OCI-LY1 (cell line): ENCODE results near the gene PRKG1.

Source experiments
- H2AFZ ChIP-seq: fragments of 200-600 bp; sonication (generic), shearing (Covaris generic); 2 replicates; pipeline ENCODE4 v1.6.0; 2014; ENCODE audit warnings: antibody characterized with exemption, mild to moderate bottlenecking, low read length
- H3F3A ChIP-seq: fragments of 200-600 bp; sonication (generic), shearing (Covaris generic); 2 replicates; pipeline ENCODE4 v1.6.0; 2014; ENCODE audit warnings: mild to moderate bottlenecking, antibody characterized with exemption, low read length, moderate library complexity; ENCODE audit not compliant: insufficient read depth
- H3K27ac ChIP-seq: fragments of 200-600 bp; sonication (generic); 2 replicates; pipeline ENCODE4 v1.5.1; 2014; ENCODE audit warnings: low read length, mixed run types, mild to moderate bottlenecking, low read depth; ENCODE audit not compliant: poor library complexity, severe bottlenecking
- H3K27me3 ChIP-seq: fragments of 200-600 bp; sonication (generic); 2 replicates; pipeline ENCODE4 v1.6.0; 2014; ENCODE audit warnings: antibody characterized with exemption, mild to moderate bottlenecking, low read length, moderate library complexity; ENCODE audit not compliant: insufficient read depth
- H3K36me3 ChIP-seq: fragments of 200-600 bp; sonication (generic); 2 replicates; pipeline ENCODE4 v1.6.1; 2014; ENCODE audit warnings: mild to moderate bottlenecking, antibody characterized with exemption, low read length, moderate library complexity, mixed read lengths; ENCODE audit not compliant: insufficient read depth
- H3K4me1 ChIP-seq: fragments of 200-600 bp; sonication (generic); 2 replicates; pipeline ENCODE4 v1.5.1; 2014; ENCODE audit warnings: mild to moderate bottlenecking, low read length, moderate library complexity; ENCODE audit not compliant: insufficient read depth, severe bottlenecking
- H3K4me2 ChIP-seq: fragments of 200-600 bp; sonication (generic), shearing (Covaris generic); 2 replicates; pipeline ENCODE4 v1.6.1; 2014; ENCODE audit warnings: low read length
- H3K4me3 ChIP-seq: fragments of 200-600 bp; sonication (generic); 2 replicates; pipeline ENCODE4 v1.5.1; 2014; ENCODE audit warnings: low read length, low read depth, mild to moderate bottlenecking, mixed read lengths; ENCODE audit not compliant: poor library complexity, severe bottlenecking
- H3K79me2 ChIP-seq: fragments of 200-600 bp; shearing (Covaris generic); 2 replicates; pipeline ENCODE4 v1.6.1; 2016; ENCODE audit warnings: mixed run types, low read length, mixed read lengths; ENCODE audit not compliant: insufficient read depth
- H3K9ac ChIP-seq: fragments of 200-600 bp; sonication (generic), shearing (Covaris generic); 2 replicates; pipeline ENCODE4 v1.6.1; 2014; ENCODE audit warnings: mild to moderate bottlenecking, low read length, mixed read lengths
- H3K9me2 ChIP-seq: fragments of 200-600 bp; sonication (generic), shearing (Covaris generic); 2 replicates; pipeline ENCODE4 v1.6.1; 2014; ENCODE audit warnings: low read depth, mild to moderate bottlenecking, low read length, mixed read lengths
- H3K9me3 ChIP-seq: fragments of 200-600 bp; shearing (Covaris generic); 2 replicates; pipeline ENCODE4 v1.6.1; 2014; ENCODE audit warnings: low read length, mixed read lengths
- H4K20me1 ChIP-seq: fragments of 200-600 bp; sonication (generic), shearing (Covaris generic); 2 replicates; pipeline ENCODE4 v1.6.0; 2016; ENCODE audit warnings: mild to moderate bottlenecking, low read length; ENCODE audit not compliant: insufficient read depth
- EZH2 ChIP-seq: fragments of 200-600 bp; sonication (generic), shearing (Covaris generic); IDR thresholded peaks from 2 replicates; pipeline ENCODE4 v1.8.0; 2017; ENCODE audit warnings: borderline replicate concordance, mixed run types, mild to moderate bottlenecking, antibody characterized with exemption, low read length, moderate library complexity, mixed read lengths
- TF ChIP-seq, protein P1 (sequence below): fragments of 200-600 bp; sonication (generic), shearing (Covaris generic); IDR thresholded peaks from 2 replicates; pipeline ENCODE4 v1.5.1; 2017; ENCODE audit warnings: mild to moderate bottlenecking, antibody characterized with exemption, low read length, moderate library complexity, mixed read lengths

The PRKG1 gene

DNA sequence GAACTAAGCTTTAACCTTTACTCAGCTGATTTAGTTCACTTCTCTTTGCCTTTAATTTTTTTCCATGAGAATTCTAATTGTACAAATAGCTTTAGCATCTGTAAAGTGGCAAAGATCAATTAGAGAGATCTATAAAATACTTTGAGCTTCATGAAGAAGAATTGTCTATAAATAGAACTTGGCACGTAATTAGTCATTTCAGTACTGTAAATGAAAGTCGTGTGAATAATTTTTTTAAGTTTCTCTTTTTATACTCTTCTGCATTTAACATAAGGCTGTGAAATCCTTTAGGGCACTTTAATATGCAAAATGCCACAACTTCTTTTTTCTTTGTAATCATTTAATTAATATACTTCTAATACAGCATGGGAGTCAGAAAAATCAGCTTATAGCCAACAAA lies 447.3 kb downstream of the PRKG1 start:
- Histone ChIP-seq H3K79me2 (no peaks in the 10 kb centered on the region), H3K9ac (no peak overlapping the region), H3K9me2 (no peaks in the 10 kb centered on the region), H3K4me1 (no peaks in the 10 kb centered on the region), H3K27ac (no peak overlapping the region), H3K4me2 (no peak overlapping the region), H3F3A (no peaks in the 10 kb centered on the region), H4K20me1 (no peaks in the 10 kb centered on the region), H3K9me3 (no peaks in the 10 kb centered on the region), H2AFZ (no peak overlapping the region), H3K4me3 (no peak overlapping the region), H3K36me3 (no peaks in the 10 kb centered on the region), H3K27me3 (no peaks in the 10 kb centered on the region)
- no peak for TF ChIP-seq EZH2
- TF ChIP-seq, protein P1, sequence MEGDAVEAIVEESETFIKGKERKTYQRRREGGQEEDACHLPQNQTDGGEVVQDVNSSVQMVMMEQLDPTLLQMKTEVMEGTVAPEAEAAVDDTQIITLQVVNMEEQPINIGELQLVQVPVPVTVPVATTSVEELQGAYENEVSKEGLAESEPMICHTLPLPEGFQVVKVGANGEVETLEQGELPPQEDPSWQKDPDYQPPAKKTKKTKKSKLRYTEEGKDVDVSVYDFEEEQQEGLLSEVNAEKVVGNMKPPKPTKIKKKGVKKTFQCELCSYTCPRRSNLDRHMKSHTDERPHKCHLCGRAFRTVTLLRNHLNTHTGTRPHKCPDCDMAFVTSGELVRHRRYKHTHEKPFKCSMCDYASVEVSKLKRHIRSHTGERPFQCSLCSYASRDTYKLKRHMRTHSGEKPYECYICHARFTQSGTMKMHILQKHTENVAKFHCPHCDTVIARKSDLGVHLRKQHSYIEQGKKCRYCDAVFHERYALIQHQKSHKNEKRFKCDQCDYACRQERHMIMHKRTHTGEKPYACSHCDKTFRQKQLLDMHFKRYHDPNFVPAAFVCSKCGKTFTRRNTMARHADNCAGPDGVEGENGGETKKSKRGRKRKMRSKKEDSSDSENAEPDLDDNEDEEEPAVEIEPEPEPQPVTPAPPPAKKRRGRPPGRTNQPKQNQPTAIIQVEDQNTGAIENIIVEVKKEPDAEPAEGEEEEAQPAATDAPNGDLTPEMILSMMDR, result no peak

- Histone ChIP-seq H3K9me3 (no peaks in the 10 kb centered on the region), H2AFZ (no peak overlapping the region), H3K36me3 (no peaks in the 10 kb centered on the region), H3F3A (no peaks in the 10 kb centered on the region), H3K27ac (no peak overlapping the region), H3K4me1 (no peaks in the 10 kb centered on the region), H3K9ac (no peak overlapping the region), H4K20me1 (no peaks in the 10 kb centered on the region), H3K4me3 (no peak overlapping the region), H3K9me2 (no peaks in the 10 kb centered on the region), H3K4me2 (no peak overlapping the region), H3K27me3 (no peaks in the 10 kb centered on the region), H3K79me2 (no peaks in the 10 kb centered on the region)
- no peak for TF ChIP-seq EZH2
- TF ChIP-seq, protein P1, result no peak
Observed at GRCh38 chr10:51522858-51523257, 448.6 kb downstream of the PRKG1 start.

DNA sequence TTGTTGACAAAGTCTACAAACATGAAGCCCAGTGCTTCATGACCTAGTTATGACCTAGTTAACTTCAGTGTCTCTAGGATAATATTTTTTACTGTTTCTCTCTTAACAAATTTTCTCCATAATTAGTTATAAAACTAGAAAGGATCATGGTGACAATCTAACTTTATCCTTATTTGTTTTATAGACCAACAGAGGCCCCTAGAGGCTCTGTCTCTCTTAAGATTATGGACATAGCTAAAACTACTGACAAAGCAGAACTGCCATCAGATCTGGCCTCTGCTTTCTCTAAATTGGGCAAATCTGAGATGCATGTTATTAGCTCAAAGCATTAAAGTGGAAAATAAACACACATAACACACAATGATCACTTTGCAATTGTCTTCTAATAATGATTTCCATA lies 449.2 kb downstream of the PRKG1 start:
- no peaks in the 10 kb centered on the region for H3K27me3 ChIP-seq
- H3K36me3 ChIP-seq, result no peaks in the 10 kb centered on the region
- no peaks in the 10 kb centered on the region for H3K9me3 ChIP-seq
- H3K9me2 ChIP-seq, result no peaks in the 10 kb centered on the region
- H3F3A ChIP-seq, result no peaks in the 10 kb centered on the region
- no peaks in the 10 kb centered on the region for H4K20me1 ChIP-seq
- H3K9ac ChIP-seq, result no peak overlapping the region
- H3K4me3 ChIP-seq, result no peak overlapping the region
- no peaks in the 10 kb centered on the region for H3K79me2 ChIP-seq
- H3K4me1 ChIP-seq, result no peaks in the 10 kb centered on the region
- TF ChIP-seq, protein P1, result no peak
- TF ChIP-seq EZH2, result no peak
- H2AFZ ChIP-seq, result no peak overlapping the region
- H3K4me2 ChIP-seq, result no peak overlapping the region
- H3K27ac ChIP-seq, result no peak overlapping the region
